GM23338 (cell line): Measurements from ENCODE around the gene ABCB6. TPM values are rescaled to one million over a fixed set of nuclear protein-coding genes. Genes with fewer than 3 reads are reported as not detected.

Experiments
- ATAC-seq: fragments of 200-7000 bp; cut with Tn5 transposase; 3 replicates; pipeline ENCODE4 v1.9.1; 2020
- DNase-seq: peaks from one replicate; pipeline ENCODE4 v3.0.0-alpha.2; 2015; ENCODE audit warnings: low spot score
- H2AFZ ChIP-seq: fragments of 200-600 bp; sonication (generic); 2 replicates; pipeline ENCODE4 v1.8.0; 2016; ENCODE audit warnings: antibody characterized with exemption, mild to moderate bottlenecking, moderate library complexity
- H3F3A ChIP-seq: fragments of 200-600 bp; sonication (generic); replicated peaks from 2 replicates; pipeline ENCODE4 v1.8.0; 2017; ENCODE audit warnings: antibody characterized with exemption, mixed run types, low read depth
- H3K27ac ChIP-seq: fragments of 200-600 bp; sonication (generic); 2 replicates; pipeline ENCODE4 v1.6.1; 2016; ENCODE audit warnings: low read depth
- H3K27me3 ChIP-seq: fragments of 200-600 bp; sonication (generic); 2 replicates; pipeline ENCODE4 v1.8.0; 2016; ENCODE audit warnings: mild to moderate bottlenecking, mixed run types, moderate library complexity; ENCODE audit not compliant: insufficient read depth
- H3K36me3 ChIP-seq: fragments of 200-600 bp; sonication (generic); 2 replicates; pipeline ENCODE4 v1.8.0; 2016; ENCODE audit warnings: mild to moderate bottlenecking; ENCODE audit not compliant: insufficient read depth
- H3K4me1 ChIP-seq: fragments of 200-600 bp; sonication (generic); 2 replicates; pipeline ENCODE4 v1.8.0; 2016; ENCODE audit warnings: mild to moderate bottlenecking, moderate library complexity; ENCODE audit not compliant: insufficient read depth
- H3K4me2 ChIP-seq: fragments of 200-600 bp; sonication (generic); 2 replicates; pipeline ENCODE4 v1.7.1; 2017; ENCODE audit warnings: mixed run types
- H3K4me3 ChIP-seq: fragments of 200-600 bp; sonication (generic); 2 replicates; pipeline ENCODE4 v1.6.1; 2016; ENCODE audit warnings: mixed run types
- H3K79me2 ChIP-seq: fragments of 200-600 bp; sonication (generic); replicated peaks from 2 replicates; pipeline ENCODE4 v1.8.0; 2017; ENCODE audit warnings: mild to moderate bottlenecking; ENCODE audit not compliant: insufficient read depth
- H3K9me2 ChIP-seq: fragments of 200-600 bp; sonication (generic); 2 replicates; pipeline ENCODE4 v1.8.0; 2017; ENCODE audit not compliant: insufficient read depth
- H4K20me1 ChIP-seq: fragments of 200-600 bp; sonication (generic); replicated peaks from 2 replicates; pipeline ENCODE4 v1.8.0; 2017; ENCODE audit warnings: mild to moderate bottlenecking; ENCODE audit not compliant: insufficient read depth
- H3K27ac Mint-ChIP-seq: 2 replicates; pipeline ENCODE4 v1.8.0; 2020; ENCODE audit warnings: inconsistent platforms, mild to moderate bottlenecking, moderate library complexity, mixed read lengths
- H3K27me3 Mint-ChIP-seq: 3 replicates; pipeline ENCODE4 v1.8.0; 2022; ENCODE audit warnings: low read depth, mild to moderate bottlenecking, moderate library complexity, mixed read lengths, inconsistent platforms; ENCODE audit not compliant: insufficient read depth, poor library complexity
- H3K36me3 Mint-ChIP-seq: 3 replicates; pipeline ENCODE4 v1.8.0; 2021; ENCODE audit warnings: low read depth, mild to moderate bottlenecking, inconsistent platforms, moderate library complexity, mixed read lengths
- H3K4me1 Mint-ChIP-seq: 3 replicates; pipeline ENCODE4 v1.8.0; 2020; ENCODE audit warnings: mild to moderate bottlenecking, inconsistent platforms, mixed read lengths
- H3K4me3 Mint-ChIP-seq: 3 replicates; pipeline ENCODE4 v1.8.0; 2021; ENCODE audit warnings: moderate library complexity, mild to moderate bottlenecking, inconsistent platforms, mixed read lengths
- H3K9me3 Mint-ChIP-seq: 3 replicates; pipeline ENCODE4 v1.8.0; 2020; ENCODE audit warnings: moderate library complexity, mild to moderate bottlenecking, inconsistent platforms, mixed read lengths
- CREB1 ChIP-seq: fragments of 250-450 bp; sonication (Bioruptor Pico); IDR thresholded peaks from 2 replicates; pipeline ENCODE4 v1.5.0; 2020; ENCODE audit warnings: low read depth, mild to moderate bottlenecking, moderate library complexity
- EZH2 ChIP-seq: fragments of 200-600 bp; sonication (generic); IDR thresholded peaks from one replicate; pipeline ENCODE4 v1.8.0; 2017; ENCODE audit warnings: antibody characterized with exemption, mild to moderate bottlenecking, low read depth; ENCODE audit not compliant: unreplicated experiment
- EZH2phosphoT487 ChIP-seq: fragments of 200-600 bp; sonication (generic); IDR thresholded peaks from one replicate; pipeline ENCODE4 v1.8.1; 2018; ENCODE audit warnings: antibody characterized with exemption; ENCODE audit not compliant: unreplicated experiment
- JUNB ChIP-seq: IDR thresholded peaks from one replicate; pipeline ENCODE4 v1.6.1; 2016; ENCODE audit warnings: antibody characterized with exemption; ENCODE audit not compliant: unreplicated experiment
- STAT1 ChIP-seq: IDR thresholded peaks from one replicate; pipeline ENCODE4 v1.6.1; 2016; ENCODE audit warnings: antibody characterized with exemption; ENCODE audit not compliant: unreplicated experiment
- ZNF114 ChIP-seq: fragments of 250-450 bp; sonication (Bioruptor Pico); IDR thresholded peaks from 2 replicates; pipeline ENCODE4 v1.5.0; 2020; ENCODE audit warnings: mild to moderate bottlenecking, moderate library complexity
- ZNF331 ChIP-seq: fragments of 250-450 bp; sonication (Bioruptor Pico); IDR thresholded peaks from 2 replicates; pipeline ENCODE4 v1.5.0; 2020; ENCODE audit warnings: low read depth, mild to moderate bottlenecking, moderate library complexity
- polyA plus RNA-seq: library from polyadenylated mRNA; unstranded; fragments of >200 nt; fragmentation: Nextera tagmentation; extraction: Ambion mirVana; gene quantifications from 2 replicates; pipeline ENCODE4 v1.2.1, GENCODE V29; 2016
- total RNA-seq: library from RNA; depleted of rRNA; stranded (reverse); fragments of >200 nt; shearing (Covaris generic); gene quantifications from 2 replicates; pipeline ENCODE4 v1.2.3, GENCODE V29; 2014
- TF ChIP-seq, protein P1 (sequence below): fragments of 250-450 bp; sonication (Bioruptor Pico); IDR thresholded peaks from 2 replicates; pipeline ENCODE4 v1.5.0; 2020; ENCODE audit warnings: mild to moderate bottlenecking, moderate library complexity
- TF ChIP-seq, protein P2 (sequence below), 2 experiments: fragments of 200-600 bp in 1 of 2; sonication (generic) in 1 of 2; conservative IDR thresholded peaks; 2 replicates each; pipeline versions ENCODE4 v1.5.1 to v1.6.1; 2016 to 2017; ENCODE audit warnings: antibody characterized with exemption in 2 of 2, low read depth in 2 of 2, mild to moderate bottlenecking in 2 of 2, moderate library complexity in 1 of 2
- TF ChIP-seq, protein P3 (sequence below): IDR thresholded peaks from one replicate; pipeline ENCODE4 v1.6.1; 2018; ENCODE audit warnings: antibody characterized with exemption; ENCODE audit not compliant: unreplicated experiment
- TF ChIP-seq, protein P4 (sequence below): IDR thresholded peaks from 2 replicates; pipeline ENCODE4 v1.6.1; 2016; ENCODE audit warnings: antibody characterized with exemption

The ABCB6 gene
- total and polyA plus RNA-seq, 2 experiments from 2014 or later = 26.2 to 35.1 TPM

DNA sequence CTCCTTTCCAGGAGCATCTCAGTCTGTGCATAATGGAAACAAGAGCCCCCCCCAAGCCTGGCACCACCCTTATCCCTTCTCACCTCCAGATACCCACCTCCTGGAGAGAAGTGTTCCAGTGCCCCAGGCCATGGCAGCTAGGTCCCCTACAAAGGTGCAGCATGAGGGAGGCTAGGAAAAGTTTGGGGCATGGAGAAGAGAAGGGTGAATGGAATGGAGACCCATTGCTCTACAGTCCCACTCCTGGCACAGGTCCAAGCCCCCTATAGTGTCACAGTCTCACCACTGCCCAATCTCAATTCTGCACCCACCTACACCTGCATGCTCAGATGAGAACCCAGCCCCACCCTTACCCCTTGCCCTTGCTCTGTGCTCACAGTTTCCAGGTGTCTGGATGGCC is 49.8 kb downstream of the ABCB6 start (continued):
- TF ChIP-seq, protein P1, sequence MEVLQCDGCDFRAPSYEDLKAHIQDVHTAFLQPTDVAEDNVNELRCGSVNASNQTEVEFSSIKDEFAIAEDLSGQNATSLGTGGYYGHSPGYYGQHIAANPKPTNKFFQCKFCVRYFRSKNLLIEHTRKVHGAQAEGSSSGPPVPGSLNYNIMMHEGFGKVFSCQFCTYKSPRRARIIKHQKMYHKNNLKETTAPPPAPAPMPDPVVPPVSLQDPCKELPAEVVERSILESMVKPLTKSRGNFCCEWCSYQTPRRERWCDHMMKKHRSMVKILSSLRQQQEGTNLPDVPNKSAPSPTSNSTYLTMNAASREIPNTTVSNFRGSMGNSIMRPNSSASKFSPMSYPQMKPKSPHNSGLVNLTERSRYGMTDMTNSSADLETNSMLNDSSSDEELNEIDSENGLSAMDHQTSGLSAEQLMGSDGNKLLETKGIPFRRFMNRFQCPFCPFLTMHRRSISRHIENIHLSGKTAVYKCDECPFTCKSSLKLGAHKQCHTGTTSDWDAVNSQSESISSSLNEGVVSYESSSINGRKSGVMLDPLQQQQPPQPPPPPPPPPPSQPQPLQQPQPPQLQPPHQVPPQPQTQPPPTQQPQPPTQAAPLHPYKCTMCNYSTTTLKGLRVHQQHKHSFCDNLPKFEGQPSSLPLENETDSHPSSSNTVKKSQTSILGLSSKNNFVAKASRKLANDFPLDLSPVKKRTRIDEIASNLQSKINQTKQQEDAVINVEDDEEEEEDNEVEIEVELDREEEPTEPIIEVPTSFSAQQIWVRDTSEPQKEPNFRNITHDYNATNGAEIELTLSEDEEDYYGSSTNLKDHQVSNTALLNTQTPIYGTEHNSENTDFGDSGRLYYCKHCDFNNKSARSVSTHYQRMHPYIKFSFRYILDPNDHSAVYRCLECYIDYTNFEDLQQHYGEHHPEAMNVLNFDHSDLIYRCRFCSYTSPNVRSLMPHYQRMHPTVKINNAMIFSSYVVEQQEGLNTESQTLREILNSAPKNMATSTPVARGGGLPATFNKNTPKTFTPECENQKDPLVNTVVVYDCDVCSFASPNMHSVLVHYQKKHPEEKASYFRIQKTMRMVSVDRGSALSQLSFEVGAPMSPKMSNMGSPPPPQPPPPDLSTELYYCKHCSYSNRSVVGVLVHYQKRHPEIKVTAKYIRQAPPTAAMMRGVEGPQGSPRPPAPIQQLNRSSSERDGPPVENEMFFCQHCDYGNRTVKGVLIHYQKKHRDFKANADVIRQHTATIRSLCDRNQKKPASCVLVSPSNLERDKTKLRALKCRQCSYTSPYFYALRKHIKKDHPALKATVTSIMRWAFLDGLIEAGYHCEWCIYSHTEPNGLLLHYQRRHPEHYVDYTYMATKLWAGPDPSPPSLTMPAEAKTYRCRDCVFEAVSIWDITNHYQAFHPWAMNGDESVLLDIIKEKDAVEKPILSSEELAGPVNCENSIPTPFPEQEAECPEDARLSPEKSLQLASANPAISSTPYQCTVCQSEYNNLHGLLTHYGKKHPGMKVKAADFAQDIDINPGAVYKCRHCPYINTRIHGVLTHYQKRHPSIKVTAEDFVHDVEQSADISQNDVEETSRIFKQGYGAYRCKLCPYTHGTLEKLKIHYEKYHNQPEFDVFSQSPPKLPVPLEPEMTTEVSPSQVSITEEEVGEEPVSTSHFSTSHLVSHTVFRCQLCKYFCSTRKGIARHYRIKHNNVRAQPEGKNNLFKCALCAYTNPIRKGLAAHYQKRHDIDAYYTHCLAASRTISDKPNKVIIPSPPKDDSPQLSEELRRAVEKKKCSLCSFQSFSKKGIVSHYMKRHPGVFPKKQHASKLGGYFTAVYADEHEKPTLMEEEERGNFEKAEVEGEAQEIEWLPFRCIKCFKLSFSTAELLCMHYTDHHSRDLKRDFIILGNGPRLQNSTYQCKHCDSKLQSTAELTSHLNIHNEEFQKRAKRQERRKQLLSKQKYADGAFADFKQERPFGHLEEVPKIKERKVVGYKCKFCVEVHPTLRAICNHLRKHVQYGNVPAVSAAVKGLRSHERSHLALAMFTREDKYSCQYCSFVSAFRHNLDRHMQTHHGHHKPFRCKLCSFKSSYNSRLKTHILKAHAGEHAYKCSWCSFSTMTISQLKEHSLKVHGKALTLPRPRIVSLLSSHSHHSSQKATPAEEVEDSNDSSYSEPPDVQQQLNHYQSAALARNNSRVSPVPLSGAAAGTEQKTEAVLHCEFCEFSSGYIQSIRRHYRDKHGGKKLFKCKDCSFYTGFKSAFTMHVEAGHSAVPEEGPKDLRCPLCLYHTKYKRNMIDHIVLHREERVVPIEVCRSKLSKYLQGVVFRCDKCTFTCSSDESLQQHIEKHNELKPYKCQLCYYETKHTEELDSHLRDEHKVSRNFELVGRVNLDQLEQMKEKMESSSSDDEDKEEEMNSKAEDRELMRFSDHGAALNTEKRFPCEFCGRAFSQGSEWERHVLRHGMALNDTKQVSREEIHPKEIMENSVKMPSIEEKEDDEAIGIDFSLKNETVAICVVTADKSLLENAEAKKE (CRISPR knock-in tag) = no peak
- no peak for TF ChIP-seq STAT1
- TF ChIP-seq EZH2phosphoT487 = no peak
- no peak for TF ChIP-seq JUNB

DNA sequence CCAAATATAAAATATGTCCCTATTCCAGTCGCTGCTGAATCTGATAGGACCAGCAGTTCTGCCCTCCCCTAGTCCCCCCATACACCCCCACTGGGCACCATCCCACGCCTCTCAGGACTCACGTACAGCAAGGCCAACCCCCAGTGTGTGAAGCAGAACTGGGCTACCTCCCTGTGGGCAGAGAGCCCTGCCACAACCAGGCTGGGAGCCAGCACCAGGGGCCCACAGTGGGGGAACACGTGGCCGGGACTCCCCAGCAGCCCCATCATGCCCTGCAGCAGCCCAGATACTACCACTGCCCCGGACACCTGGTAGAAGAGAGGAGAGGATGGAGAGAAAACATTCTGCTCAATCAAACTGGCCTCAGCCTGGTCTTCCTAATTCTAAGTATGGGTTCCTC is 50.2 kb downstream of the ABCB6 start:
- H3K4me1 Mint-ChIP-seq = peaks cover 9% of the 10 kb centered on the region
- H3K27ac Mint-ChIP-seq = no peak overlapping the region
- no peak overlapping the region for H3K4me3 Mint-ChIP-seq
- Histone ChIP-seq H3F3A (no peaks in the 10 kb centered on the region), H2AFZ (no peak overlapping the region), H4K20me1 (no peaks in the 10 kb centered on the region), H3K9me2 (no peaks in the 10 kb centered on the region), H3K4me1 (no peaks in the 10 kb centered on the region), H3K4me3 (no peak overlapping the region), H3K27ac (no peak overlapping the region), H3K4me2 (no peak overlapping the region), H3K36me3 (no peaks in the 10 kb centered on the region), H3K27me3 (no peaks in the 10 kb centered on the region), H3K79me2 (no peaks in the 10 kb centered on the region)
- H3K36me3 Mint-ChIP-seq = peaks cover 6% of the 10 kb centered on the region; the same call in 2 of the 3 replicates
- H3K9me3 Mint-ChIP-seq = no peaks in the 10 kb centered on the region
- ATAC-seq (no peak), DNase-seq (no peak)
- TF ChIP-seq ZNF331 (CRISPR knock-in tag) (no peak), EZH2phosphoT487 (no peak), STAT1 (no peak), EZH2 (no peak), JUNB (no peak), ZNF114 (no peak), CREB1 (CRISPR knock-in tag) (no peak)
- TF ChIP-seq, protein P2, sequence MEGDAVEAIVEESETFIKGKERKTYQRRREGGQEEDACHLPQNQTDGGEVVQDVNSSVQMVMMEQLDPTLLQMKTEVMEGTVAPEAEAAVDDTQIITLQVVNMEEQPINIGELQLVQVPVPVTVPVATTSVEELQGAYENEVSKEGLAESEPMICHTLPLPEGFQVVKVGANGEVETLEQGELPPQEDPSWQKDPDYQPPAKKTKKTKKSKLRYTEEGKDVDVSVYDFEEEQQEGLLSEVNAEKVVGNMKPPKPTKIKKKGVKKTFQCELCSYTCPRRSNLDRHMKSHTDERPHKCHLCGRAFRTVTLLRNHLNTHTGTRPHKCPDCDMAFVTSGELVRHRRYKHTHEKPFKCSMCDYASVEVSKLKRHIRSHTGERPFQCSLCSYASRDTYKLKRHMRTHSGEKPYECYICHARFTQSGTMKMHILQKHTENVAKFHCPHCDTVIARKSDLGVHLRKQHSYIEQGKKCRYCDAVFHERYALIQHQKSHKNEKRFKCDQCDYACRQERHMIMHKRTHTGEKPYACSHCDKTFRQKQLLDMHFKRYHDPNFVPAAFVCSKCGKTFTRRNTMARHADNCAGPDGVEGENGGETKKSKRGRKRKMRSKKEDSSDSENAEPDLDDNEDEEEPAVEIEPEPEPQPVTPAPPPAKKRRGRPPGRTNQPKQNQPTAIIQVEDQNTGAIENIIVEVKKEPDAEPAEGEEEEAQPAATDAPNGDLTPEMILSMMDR (conservative IDR thresholded peaks at IDR 0.05; ENCODE audit: low read depth in 2 of 2) = no peak
- TF ChIP-seq, protein P3, sequence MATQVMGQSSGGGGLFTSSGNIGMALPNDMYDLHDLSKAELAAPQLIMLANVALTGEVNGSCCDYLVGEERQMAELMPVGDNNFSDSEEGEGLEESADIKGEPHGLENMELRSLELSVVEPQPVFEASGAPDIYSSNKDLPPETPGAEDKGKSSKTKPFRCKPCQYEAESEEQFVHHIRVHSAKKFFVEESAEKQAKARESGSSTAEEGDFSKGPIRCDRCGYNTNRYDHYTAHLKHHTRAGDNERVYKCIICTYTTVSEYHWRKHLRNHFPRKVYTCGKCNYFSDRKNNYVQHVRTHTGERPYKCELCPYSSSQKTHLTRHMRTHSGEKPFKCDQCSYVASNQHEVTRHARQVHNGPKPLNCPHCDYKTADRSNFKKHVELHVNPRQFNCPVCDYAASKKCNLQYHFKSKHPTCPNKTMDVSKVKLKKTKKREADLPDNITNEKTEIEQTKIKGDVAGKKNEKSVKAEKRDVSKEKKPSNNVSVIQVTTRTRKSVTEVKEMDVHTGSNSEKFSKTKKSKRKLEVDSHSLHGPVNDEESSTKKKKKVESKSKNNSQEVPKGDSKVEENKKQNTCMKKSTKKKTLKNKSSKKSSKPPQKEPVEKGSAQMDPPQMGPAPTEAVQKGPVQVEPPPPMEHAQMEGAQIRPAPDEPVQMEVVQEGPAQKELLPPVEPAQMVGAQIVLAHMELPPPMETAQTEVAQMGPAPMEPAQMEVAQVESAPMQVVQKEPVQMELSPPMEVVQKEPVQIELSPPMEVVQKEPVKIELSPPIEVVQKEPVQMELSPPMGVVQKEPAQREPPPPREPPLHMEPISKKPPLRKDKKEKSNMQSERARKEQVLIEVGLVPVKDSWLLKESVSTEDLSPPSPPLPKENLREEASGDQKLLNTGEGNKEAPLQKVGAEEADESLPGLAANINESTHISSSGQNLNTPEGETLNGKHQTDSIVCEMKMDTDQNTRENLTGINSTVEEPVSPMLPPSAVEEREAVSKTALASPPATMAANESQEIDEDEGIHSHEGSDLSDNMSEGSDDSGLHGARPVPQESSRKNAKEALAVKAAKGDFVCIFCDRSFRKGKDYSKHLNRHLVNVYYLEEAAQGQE = no peak
- TF ChIP-seq, protein P4, sequence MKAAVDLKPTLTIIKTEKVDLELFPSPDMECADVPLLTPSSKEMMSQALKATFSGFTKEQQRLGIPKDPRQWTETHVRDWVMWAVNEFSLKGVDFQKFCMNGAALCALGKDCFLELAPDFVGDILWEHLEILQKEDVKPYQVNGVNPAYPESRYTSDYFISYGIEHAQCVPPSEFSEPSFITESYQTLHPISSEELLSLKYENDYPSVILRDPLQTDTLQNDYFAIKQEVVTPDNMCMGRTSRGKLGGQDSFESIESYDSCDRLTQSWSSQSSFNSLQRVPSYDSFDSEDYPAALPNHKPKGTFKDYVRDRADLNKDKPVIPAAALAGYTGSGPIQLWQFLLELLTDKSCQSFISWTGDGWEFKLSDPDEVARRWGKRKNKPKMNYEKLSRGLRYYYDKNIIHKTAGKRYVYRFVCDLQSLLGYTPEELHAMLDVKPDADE = no peak
- H3K27me3 Mint-ChIP-seq = peaks cover 23% of the 10 kb centered on the region
